PC-3 (cell line): ENCODE results near the gene OGFOD3. TPM values are rescaled to one million over a fixed set of nuclear protein-coding genes. Genes with fewer than 3 reads are reported as not detected.

Experiments used
- ATAC-seq: fragments of 200-7000 bp; cut with Tn5 transposase; 2 replicates; pipeline ENCODE4 v1.9.1; 2020; ENCODE audit warnings: mild to moderate bottlenecking, moderate library complexity
- BruUV-seq: library from RNA; stranded (reverse); fragments of 400-500 nt; replicated peaks from 2 replicates; lab custom pipeline; 2021; lab: Mats Ljungman, UMichigan
- CTCF ChIA-PET: fragments of 300-600 bp; sonication (Branson Sonifier 250); formaldehyde crosslinking; loops from one replicate; lab custom pipeline; 2022; ENCODE audit warnings: antibody characterized with exemption; lab: Charles Lee
- POLR2A ChIA-PET: fragments of 300-600 bp; sonication (Branson Sonifier 250); formaldehyde crosslinking; loops from one replicate; lab custom pipeline; 2022; ENCODE audit warnings: antibody characterized with exemption; ENCODE audit not compliant: unreplicated experiment; lab: Charles Lee
- DNase-seq: peaks from one replicate; pipeline ENCODE4 v3.0.0-alpha.2; 2015
- H2AFZ ChIP-seq: fragments of 300-600 bp; sonication (generic); 2 replicates; pipeline ENCODE4 v1.6.0; 2016; ENCODE audit warnings: antibody characterized with exemption, low read length
- H3F3A ChIP-seq: fragments of 300-600 bp; sonication (generic); one replicate; pipeline ENCODE4 v1.6.0; 2017; ENCODE audit warnings: antibody characterized with exemption, low read length, control low read depth, mild to moderate bottlenecking; ENCODE audit not compliant: unreplicated experiment
- H3K27ac ChIP-seq: fragments of 300-600 bp; sonication (generic); 2 replicates; pipeline ENCODE4 v1.5.1; 2016; ENCODE audit warnings: mild to moderate bottlenecking, low read length
- H3K27me3 ChIP-seq: fragments of 300-600 bp; sonication (generic); 2 replicates; pipeline ENCODE4 v1.6.1; 2016; ENCODE audit warnings: low read length, mixed read lengths
- H3K36me3 ChIP-seq: fragments of 300-600 bp; sonication (generic); 2 replicates; pipeline ENCODE4 v1.6.1; 2016; ENCODE audit warnings: low read depth, mixed run types, low read length, mixed read lengths
- H3K4me1 ChIP-seq: fragments of 300-600 bp; sonication (generic); 2 replicates; pipeline ENCODE4 v1.5.1; 2016; ENCODE audit warnings: low read length; ENCODE audit not compliant: insufficient read depth
- H3K4me2 ChIP-seq: fragments of 300-600 bp; sonication (generic); 2 replicates; pipeline ENCODE4 v1.6.0; 2016; ENCODE audit warnings: low read length
- H3K4me3 ChIP-seq: fragments of 300-600 bp; sonication (generic); 2 replicates; pipeline ENCODE4 v1.5.1; 2016; ENCODE audit warnings: mild to moderate bottlenecking, low read length, mixed read lengths
- H3K79me2 ChIP-seq: fragments of 300-600 bp; sonication (generic); 2 replicates; pipeline ENCODE4 v1.6.1; 2017; ENCODE audit warnings: low read length, mixed read lengths
- H3K9ac ChIP-seq: fragments of 300-600 bp; sonication (generic); 2 replicates; pipeline ENCODE4 v1.6.0; 2016; ENCODE audit warnings: mild to moderate bottlenecking, low read length
- H3K9me2 ChIP-seq: fragments of 300-600 bp; sonication (generic); replicated peaks from 2 replicates; pipeline ENCODE4 v1.6.1; 2016; ENCODE audit warnings: mixed run types, low read length, mixed read lengths
- H3K9me3 ChIP-seq: fragments of 300-600 bp; sonication (generic); 2 replicates; pipeline ENCODE4 v1.6.1; 2016; ENCODE audit warnings: low read length, mixed read lengths
- H4K20me1 ChIP-seq: fragments of 300-600 bp; sonication (generic); 2 replicates; pipeline ENCODE4 v1.6.1; 2016; ENCODE audit warnings: low read length, mixed read lengths
- EZH2 ChIP-seq: fragments of 300-600 bp; sonication (generic); IDR thresholded peaks from one replicate; pipeline ENCODE4 v1.6.1; 2017; ENCODE audit warnings: antibody characterized with exemption, mild to moderate bottlenecking, low read length; ENCODE audit not compliant: unreplicated experiment
- EZH2phosphoT487 ChIP-seq: fragments of 300-600 bp; sonication (generic); IDR thresholded peaks from 2 replicates; pipeline ENCODE4 v1.6.1; 2018; ENCODE audit warnings: mild to moderate bottlenecking, antibody characterized with exemption, low read length, borderline replicate concordance
- intact Hi-C: fragments of 100-400 bp; cut with micrococcal nuclease; formaldehyde crosslinking; loops from 2 replicates; pipeline ENCODE4 v1.9.0; 2023
- total RNA-seq: library from RNA; depleted of rRNA; stranded (reverse); fragments of >200 nt; gene quantifications from 2 replicates; pipeline ENCODE4 v1.2.3, GENCODE V29; 2014
- TF ChIP-seq, protein P1 (sequence below): fragments of 300-600 bp; sonication (generic); conservative IDR thresholded peaks from 2 replicates; pipeline ENCODE4 v1.5.1; 2017; ENCODE audit warnings: antibody characterized with exemption, low read depth, mild to moderate bottlenecking, low read length

Gene OGFOD3
- total RNA-seq, 1 experiment from 2014 or later, result 56.1 TPM

DNA sequence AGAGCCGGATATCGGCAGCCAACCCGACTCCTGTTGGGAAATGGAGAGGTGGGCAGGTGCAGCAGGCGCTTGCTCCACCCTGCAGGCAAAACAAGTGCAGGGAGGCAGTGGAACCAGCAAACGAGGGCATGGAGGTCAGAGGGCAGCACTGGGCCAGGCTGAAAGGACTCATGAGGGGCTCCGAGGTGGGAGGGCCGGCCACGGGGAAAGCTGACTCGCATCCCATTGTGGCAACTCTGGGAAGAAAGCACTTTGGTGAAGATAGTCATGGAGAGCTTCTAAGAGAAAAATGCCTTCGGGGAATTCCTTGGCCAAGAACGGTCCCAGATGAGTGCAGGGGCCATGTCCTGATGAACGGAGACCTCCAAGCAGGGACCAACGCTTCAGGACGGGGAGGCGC is 27.7 kb upstream of the OGFOD3 start:
- ATAC-seq, result no peak
- no TSS peak for BruUV-seq
- peaks cover 15% of the 10 kb centered on the region for H3K79me2 ChIP-seq
- H3K9ac ChIP-seq, result no peak overlapping the region
- no peaks in the 10 kb centered on the region for H3K27me3 ChIP-seq
- intact Hi-C loops, result no loop called here
- no peaks in the 10 kb centered on the region for H3K36me3 ChIP-seq
- ChIA-PET POLR2A (interaction anchor here (0.6 kb wide), 1 partner anchor 36 kb away, joined by 19 read pairs; no protein-coding TSS in a partner anchor), CTCF (no interaction called here)
- TF ChIP-seq EZH2phosphoT487 (no peak), EZH2 (no peak)
- TF ChIP-seq, protein P1, sequence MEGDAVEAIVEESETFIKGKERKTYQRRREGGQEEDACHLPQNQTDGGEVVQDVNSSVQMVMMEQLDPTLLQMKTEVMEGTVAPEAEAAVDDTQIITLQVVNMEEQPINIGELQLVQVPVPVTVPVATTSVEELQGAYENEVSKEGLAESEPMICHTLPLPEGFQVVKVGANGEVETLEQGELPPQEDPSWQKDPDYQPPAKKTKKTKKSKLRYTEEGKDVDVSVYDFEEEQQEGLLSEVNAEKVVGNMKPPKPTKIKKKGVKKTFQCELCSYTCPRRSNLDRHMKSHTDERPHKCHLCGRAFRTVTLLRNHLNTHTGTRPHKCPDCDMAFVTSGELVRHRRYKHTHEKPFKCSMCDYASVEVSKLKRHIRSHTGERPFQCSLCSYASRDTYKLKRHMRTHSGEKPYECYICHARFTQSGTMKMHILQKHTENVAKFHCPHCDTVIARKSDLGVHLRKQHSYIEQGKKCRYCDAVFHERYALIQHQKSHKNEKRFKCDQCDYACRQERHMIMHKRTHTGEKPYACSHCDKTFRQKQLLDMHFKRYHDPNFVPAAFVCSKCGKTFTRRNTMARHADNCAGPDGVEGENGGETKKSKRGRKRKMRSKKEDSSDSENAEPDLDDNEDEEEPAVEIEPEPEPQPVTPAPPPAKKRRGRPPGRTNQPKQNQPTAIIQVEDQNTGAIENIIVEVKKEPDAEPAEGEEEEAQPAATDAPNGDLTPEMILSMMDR, result no peak
- no peak overlapping the region for H3K4me2 ChIP-seq
- no peak for DNase-seq
- no peak overlapping the region for H3K27ac ChIP-seq
- no peak overlapping the region for H2AFZ ChIP-seq
- H3K9me3 ChIP-seq, result no peaks in the 10 kb centered on the region
- peaks cover 11% of the 10 kb centered on the region for H3K4me1 ChIP-seq
- H3K4me3 ChIP-seq, result no peak overlapping the region
- H3F3A ChIP-seq, result no peaks in the 10 kb centered on the region
- no peaks in the 10 kb centered on the region for H3K9me2 ChIP-seq
- H4K20me1 ChIP-seq, result no peaks in the 10 kb centered on the region

DNA sequence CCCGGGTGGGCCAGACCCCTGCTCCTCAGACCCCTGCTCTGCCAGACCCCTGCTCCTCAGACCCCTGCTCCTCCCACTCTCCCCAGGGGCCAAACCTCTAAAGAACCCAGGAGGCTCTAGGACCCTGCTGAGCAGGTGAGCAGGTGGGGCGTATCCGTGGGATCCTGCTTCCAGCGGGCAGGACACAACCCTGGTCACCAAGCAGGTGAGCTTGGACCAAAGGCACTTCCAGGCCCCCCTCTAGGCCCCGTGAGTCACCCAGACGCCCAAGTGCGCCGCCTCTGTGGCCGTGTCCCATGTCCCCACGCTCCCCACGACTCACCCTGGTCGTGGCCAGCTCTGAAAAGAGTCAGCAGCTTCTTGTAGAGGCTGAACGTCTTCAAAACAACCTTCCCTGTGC is 27.2 kb upstream of the OGFOD3 start:
- Histone ChIP-seq H3K27ac (no peak overlapping the region), H3K4me3 (no peak overlapping the region), H3K9me3 (no peaks in the 10 kb centered on the region), H3F3A (no peaks in the 10 kb centered on the region), H3K4me2 (no peak overlapping the region), H3K9me2 (no peaks in the 10 kb centered on the region), H3K4me1 (peaks cover 9% of the 10 kb centered on the region), H2AFZ (no peak overlapping the region), H4K20me1 (no peaks in the 10 kb centered on the region), H3K9ac (no peak overlapping the region), H3K79me2 (peaks cover 15% of the 10 kb centered on the region), H3K27me3 (no peaks in the 10 kb centered on the region), H3K36me3 (no peaks in the 10 kb centered on the region)
- no peak for DNase-seq
- TF ChIP-seq EZH2phosphoT487, result no peak
- TF ChIP-seq EZH2, result no peak
- TF ChIP-seq, protein P1, result no peak
- no peak for ATAC-seq
- ChIA-PET CTCF (no interaction called here), POLR2A (no interaction called here)
- no TSS peak for BruUV-seq
- intact Hi-C loops, result no loop called here

DNA sequence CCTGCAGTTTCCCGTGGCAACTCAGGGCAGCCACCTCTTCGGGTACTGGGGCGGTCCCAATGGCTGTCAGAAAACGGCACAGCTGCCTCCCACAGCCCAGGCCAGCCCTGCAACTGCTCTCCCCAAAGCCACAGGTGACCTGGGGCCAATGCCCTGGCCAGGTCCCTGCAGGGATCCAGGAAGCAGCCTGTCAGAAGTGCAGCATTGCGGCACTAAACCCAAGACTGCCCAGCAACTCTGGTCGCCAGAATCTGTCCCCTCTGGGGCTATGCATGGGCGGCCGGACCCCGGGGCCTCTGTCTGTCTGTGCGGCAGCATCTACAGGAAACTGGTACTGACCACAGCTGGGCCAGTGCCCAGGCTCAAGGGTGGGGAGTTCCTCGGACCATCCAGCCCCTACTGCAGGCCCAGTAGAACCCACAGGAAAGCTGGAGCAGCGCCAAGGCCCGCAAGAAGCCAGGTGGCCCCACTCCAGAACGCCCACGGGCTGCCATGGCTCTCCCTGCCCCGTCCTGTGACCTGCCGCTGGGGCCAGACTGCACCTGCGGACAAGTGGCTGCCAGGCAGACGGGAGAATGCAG is 26.6 kb upstream of the OGFOD3 start:
- H3K27ac ChIP-seq, result no peak overlapping the region
- intact Hi-C loops, result no loop called here
- H2AFZ ChIP-seq, result no peak overlapping the region
- no peak overlapping the region for H3K4me3 ChIP-seq
- H3K4me1 ChIP-seq, result peaks cover 8% of the 10 kb centered on the region
- CTCF ChIA-PET, result no interaction called here
- no peaks in the 10 kb centered on the region for H3K27me3 ChIP-seq
- H4K20me1 ChIP-seq, result no peaks in the 10 kb centered on the region
- no peaks in the 10 kb centered on the region for H3K9me2 ChIP-seq
- TF ChIP-seq, protein P1, result no peak
- no peak for TF ChIP-seq EZH2
- no peak for TF ChIP-seq EZH2phosphoT487
- H3K4me2 ChIP-seq, result no peak overlapping the region
- ATAC-seq (no peak), DNase-seq (no peak)
- no peaks in the 10 kb centered on the region for H3F3A ChIP-seq
- no TSS peak for BruUV-seq
- no peaks in the 10 kb centered on the region for H3K9me3 ChIP-seq
- peaks cover 11% of the 10 kb centered on the region for H3K79me2 ChIP-seq
- H3K9ac ChIP-seq, result no peak overlapping the region
- POLR2A ChIA-PET, result no interaction called here
- H3K36me3 ChIP-seq, result no peaks in the 10 kb centered on the region
